Skeletal muscle satellite cell (primary cell): ENCODE results near the gene BRMS1.
"Not testable (repeated sequence)": the region's sequence is repeated elsewhere in the genome, so short reads cannot be mapped to it uniquely, and the experiment has no call there.

Source experiments
- H3K27me3 ChIP-seq: 2 replicates; pipeline ENCODE4 v1.7.0; 2013; ENCODE audit warnings: low read length; ENCODE audit not compliant: control insufficient read depth, insufficient read depth
- H3K36me3 ChIP-seq: 2 replicates; pipeline ENCODE4 v1.7.0; 2013; ENCODE audit warnings: mild to moderate bottlenecking, control low read depth, low read length; ENCODE audit not compliant: insufficient read depth
- H3K4me1 ChIP-seq: 2 replicates; pipeline ENCODE4 v1.7.0; 2013; ENCODE audit warnings: low read length; ENCODE audit not compliant: control insufficient read depth, insufficient read depth
- H3K4me2 ChIP-seq: 2 replicates; pipeline ENCODE4 v1.7.0; 2013; ENCODE audit warnings: mild to moderate bottlenecking, low read length
- H3K4me3 ChIP-seq: 2 replicates; pipeline ENCODE4 v1.7.0; 2013; ENCODE audit warnings: low read length
- H3K9ac ChIP-seq: 2 replicates; pipeline ENCODE4 v1.7.0; 2013; ENCODE audit warnings: mild to moderate bottlenecking, low read depth, low read length, moderate library complexity
- H3K9me3 ChIP-seq: replicated peaks from 2 replicates; pipeline ENCODE4 v1.7.0; 2013; ENCODE audit warnings: mild to moderate bottlenecking, control low read depth, low read length

BRMS1 gene

DNA sequence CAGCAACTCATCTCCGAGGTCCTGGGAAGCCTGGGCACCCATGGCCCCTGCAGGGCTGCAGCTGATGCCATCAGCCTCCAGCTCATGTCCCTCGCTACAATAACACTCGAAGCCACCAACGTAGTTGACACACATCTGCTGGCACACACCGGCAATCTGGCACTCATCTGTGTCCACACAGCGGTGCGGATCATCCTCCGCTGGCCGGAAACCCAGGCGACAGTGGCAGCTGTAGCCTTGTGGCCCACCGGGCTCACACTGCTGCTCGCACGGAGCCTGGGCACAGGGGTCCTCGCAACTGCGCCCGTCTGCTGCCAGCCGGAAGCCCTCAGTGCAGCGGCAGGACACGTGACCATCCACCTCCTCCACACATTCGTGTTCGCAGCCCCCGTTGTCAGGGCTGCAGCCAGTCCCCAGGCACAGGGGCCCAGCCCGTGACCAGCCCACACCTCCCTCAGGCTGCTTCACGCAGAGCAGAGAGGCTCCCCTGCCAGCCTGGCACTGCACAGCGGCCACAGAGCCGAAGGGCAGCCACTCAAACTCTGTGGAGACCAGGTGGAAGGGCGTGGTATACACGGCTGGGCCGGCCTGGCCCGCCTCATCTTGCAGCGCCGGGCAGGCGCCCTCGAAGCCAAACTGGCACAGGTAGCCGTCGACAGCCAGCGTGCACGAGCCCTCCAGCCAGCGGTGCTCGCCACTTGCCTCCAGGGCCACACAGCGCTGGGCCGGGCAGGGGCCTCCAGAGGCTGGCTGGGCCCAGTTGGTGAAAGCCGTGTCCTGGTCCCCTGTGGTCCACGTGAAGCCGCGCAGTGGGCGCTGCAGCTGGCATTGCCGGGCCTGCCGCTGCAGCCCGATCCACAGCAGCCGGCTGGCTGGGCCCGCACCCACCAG is 28.7 kb downstream of the BRMS1 start:
- Histone ChIP-seq H3K4me3 (no peak overlapping the region), H3K27me3 (peaks cover 9% of the 10 kb centered on the region), H3K9ac (no peak overlapping the region), H3K36me3 (no peaks in the 10 kb centered on the region), H3K4me1 (peaks cover 41% of the 10 kb centered on the region), H3K9me3 (no peaks in the 10 kb centered on the region), H3K4me2 (peak overlapping the region; percentile 56)

DNA sequence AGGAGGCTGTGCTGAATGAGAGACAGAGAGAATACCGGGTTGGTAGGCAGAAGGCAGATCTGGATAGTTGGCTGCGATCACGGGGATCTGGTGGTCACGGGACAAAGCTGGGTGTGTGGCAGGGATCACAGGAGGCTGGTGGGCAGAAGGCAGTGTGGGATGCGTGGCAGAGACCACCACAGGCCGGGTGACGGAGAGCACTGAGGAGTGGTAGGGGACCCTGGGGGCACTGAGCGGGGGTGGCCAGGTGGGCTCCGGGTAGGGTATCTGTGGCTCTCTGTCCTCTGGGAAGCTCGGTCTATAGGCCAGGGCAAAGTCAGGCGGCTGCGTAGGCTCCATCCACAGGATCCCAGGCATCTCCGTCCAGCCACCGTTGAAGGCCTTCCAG is 29.4 kb downstream of the BRMS1 start:
- peaks cover 41% of the 10 kb centered on the region for H3K4me1 ChIP-seq
- no peaks in the 10 kb centered on the region for H3K9me3 ChIP-seq
- no peak overlapping the region for H3K4me2 ChIP-seq
- no peak overlapping the region for H3K9ac ChIP-seq
- H3K27me3 ChIP-seq, result peaks cover 9% of the 10 kb centered on the region
- no peak overlapping the region for H3K4me3 ChIP-seq
- H3K36me3 ChIP-seq, result no peaks in the 10 kb centered on the region

DNA sequence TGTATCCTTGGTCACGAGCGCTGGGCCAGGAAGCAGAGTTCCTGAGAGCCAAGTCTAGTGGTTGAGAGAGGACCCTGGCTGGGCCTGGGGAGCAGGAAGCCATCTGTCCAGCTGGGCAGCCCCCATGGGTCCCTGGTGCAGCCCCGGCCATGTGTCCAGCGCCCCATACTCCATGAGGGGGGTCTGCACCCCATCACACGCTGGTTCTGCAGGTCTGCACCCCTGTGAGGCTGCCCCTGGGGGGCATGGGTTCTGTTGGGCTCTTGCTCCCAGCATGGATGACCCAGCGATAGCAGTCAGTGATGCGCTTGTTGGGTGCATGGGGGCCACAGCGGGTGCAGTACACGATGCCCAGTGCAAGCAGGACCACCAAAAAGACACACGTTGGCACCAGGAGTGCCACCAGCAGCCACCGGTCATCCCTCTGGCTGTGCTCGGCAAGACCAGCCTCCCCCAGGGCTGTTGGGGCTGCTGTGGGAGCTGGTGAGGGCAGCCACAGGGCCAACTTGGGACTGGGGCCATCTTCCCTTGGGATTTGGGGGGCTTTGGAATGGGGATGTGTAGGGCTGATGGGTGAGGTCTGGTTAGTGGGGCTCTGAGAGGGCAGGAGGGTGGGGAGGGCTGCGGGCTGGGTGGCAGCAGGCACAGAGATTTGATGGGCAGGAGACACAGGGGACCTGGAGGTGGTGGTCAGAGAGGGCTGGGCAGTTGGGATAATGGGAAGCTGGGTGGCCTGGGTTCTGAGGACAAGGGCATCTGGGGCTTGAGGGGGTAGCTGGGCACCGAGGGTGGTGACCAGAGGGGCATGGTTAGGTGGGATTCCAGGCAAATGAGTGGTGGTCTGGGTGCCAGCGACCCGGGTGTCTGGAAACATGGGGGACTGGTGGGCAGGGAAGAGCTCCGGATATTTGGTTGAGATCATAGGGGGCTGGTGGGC is 30.1 kb downstream of the BRMS1 start:
- H3K4me2 ChIP-seq, result no peak overlapping the region
- H3K4me1 ChIP-seq, result peaks cover 41% of the 10 kb centered on the region
- no peaks in the 10 kb centered on the region for H3K9me3 ChIP-seq
- H3K36me3 ChIP-seq, result no peaks in the 10 kb centered on the region
- no peak overlapping the region for H3K4me3 ChIP-seq
- no peak overlapping the region for H3K9ac ChIP-seq
- peaks cover 11% of the 10 kb centered on the region for H3K27me3 ChIP-seq

DNA sequence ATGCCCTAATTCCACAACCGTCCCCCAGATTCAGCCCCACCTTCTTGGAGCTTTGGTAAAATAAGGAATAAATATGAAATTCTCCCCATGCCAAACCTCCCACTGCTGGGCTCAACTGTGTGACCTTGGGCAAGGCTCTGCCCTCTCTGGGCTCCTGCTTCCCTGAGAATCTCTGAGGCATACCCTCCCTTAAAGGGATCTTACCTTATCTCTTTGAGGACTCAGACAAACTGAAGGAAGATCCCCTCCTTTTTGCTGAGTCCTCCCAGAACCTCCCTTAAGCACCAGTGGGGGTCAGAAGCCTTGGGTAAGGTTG is 30.8 kb downstream of the BRMS1 start:
- no peak overlapping the region for H3K9ac ChIP-seq
- no peaks in the 10 kb centered on the region for H3K9me3 ChIP-seq
- no peak overlapping the region for H3K4me3 ChIP-seq
- H3K4me1 ChIP-seq, result peaks cover 41% of the 10 kb centered on the region
- no peaks in the 10 kb centered on the region for H3K36me3 ChIP-seq
- no peak overlapping the region for H3K4me2 ChIP-seq
- peaks cover 17% of the 10 kb centered on the region for H3K27me3 ChIP-seq

DNA sequence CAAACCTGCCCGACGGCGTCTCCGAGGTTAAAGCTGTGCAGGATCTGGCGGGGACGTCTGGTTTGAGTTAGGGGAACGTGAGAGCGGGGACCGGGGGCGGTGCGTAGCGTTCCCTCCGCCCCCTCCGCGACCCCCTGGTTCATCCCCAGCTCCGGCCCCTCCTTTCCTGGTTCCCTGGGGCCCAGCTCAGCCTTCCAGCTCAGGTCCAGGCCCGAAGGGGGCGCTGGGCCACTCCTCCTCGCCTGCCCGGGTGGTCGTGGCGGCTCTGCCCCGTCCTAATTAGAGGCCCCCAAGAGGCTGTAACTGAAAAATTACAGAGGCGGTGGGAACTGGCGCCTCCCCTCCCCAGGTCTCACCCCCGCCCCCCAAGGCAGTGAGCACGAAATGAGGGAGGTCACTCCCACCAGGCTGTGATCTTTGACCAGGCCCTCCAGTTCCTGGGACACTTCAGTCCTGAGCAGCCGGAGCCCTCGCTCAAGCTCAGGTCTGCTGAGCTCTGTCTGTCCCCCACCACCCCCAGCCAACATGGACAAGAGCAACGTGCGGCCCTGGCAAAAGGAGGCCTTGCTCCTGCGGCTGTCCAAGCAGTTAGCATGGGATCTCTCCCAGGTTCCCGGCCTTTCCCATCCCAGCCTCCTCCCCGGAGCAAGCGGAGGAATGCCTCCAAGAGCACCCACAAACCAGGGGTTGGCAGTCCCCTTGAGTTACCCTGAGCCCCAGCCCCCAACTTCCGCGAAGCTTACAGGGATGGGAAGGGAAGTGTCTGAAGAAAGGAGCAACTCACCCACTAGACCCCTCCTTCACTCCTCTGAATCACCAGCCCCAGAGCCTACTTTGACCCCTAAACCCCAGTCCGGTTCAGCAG is 31.4 kb downstream of the BRMS1 start:
- Histone ChIP-seq H3K9me3 (no peaks in the 10 kb centered on the region), H3K27me3 (peaks cover 20% of the 10 kb centered on the region), H3K9ac (peak overlapping the region; percentile 43), H3K4me2 (peak overlapping the region; percentile 66), H3K36me3 (no peaks in the 10 kb centered on the region), H3K4me1 (peaks cover 35% of the 10 kb centered on the region), H3K4me3 (peak overlapping the region; percentile 38)

DNA sequence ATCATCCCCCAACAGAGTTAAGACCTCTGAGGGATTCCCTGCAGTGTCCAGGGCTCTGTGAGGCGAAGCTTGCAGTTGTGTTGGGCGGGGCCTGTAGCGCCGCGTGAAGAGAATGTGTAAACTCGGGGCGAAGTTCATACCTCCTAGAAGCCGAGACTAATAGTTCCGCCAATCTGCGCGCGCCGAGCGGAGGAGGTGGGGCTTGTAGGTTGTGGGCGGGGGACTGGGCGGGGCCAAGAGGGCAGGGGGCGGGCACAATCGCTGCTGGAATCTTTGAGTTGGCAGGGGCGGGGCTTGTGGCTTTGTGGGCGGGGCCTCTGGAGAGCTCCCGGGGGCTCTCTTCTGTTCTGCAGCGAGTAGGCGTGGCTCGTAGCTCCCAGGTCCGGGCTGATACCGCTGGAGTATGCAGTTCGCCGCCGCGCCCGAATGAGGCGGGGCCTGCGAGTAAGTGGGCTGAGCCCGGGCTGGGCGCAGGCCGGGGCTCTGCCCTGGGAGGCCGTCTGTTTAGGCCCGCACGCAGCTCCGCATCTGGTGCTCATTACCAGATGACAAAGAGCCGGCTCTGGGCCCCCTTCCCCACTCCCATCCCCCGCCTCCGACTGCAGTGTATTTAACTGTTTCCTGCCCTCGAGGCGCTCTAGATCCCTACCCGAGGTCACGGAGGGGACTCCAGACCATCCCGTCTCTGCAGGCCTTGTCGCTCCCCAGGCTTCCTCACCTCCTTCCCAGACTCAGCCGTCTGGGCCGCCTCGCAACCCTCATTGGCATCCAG is 32.2 kb downstream of the BRMS1 start:
- peaks cover 27% of the 10 kb centered on the region for H3K4me1 ChIP-seq
- H3K36me3 ChIP-seq, result no peaks in the 10 kb centered on the region

DNA sequence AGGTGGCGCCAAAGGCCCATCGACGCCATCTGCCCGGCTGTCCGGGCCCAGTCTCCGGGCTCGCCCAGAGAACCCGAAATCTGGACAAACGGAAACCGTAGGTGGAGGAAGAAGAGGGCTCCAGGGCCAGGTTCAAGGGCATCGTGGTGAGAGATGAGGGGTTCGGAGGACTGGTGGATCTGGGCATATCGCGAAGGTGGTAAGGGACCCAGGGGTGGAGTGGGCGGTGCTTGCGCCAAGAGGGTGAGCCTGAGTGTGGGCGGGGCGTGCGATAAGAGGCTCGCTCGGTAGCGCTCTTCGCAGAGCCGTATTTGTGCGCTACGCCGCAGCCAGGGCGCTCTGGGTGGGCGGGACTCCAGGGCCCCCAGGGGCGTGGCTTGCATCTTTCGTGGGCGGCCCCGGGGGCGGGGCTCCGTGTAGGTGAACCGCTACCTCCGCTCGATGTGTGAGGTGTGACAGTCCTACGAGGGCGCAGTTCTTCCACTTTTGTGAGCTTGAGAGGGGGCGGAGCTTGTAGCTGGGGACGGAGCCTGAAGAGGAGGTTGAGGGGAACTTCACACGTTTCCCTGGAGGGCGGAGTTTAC is 32.8 kb downstream of the BRMS1 start:
- Histone ChIP-seq H3K9me3 (no peaks in the 10 kb centered on the region), H3K9ac (peak overlapping the region; percentile 77), H3K4me1 (peaks cover 20% of the 10 kb centered on the region)

More for the DNA sequence above, 32.2 kb downstream of the BRMS1 start:
- Histone ChIP-seq H3K9me3 (no peaks in the 10 kb centered on the region), H3K27me3 (peaks cover 21% of the 10 kb centered on the region), H3K4me3 (peak overlapping the region; percentile 78), H3K9ac (peak overlapping the region; percentile 77), H3K4me2 (peak overlapping the region; percentile 96)

DNA sequence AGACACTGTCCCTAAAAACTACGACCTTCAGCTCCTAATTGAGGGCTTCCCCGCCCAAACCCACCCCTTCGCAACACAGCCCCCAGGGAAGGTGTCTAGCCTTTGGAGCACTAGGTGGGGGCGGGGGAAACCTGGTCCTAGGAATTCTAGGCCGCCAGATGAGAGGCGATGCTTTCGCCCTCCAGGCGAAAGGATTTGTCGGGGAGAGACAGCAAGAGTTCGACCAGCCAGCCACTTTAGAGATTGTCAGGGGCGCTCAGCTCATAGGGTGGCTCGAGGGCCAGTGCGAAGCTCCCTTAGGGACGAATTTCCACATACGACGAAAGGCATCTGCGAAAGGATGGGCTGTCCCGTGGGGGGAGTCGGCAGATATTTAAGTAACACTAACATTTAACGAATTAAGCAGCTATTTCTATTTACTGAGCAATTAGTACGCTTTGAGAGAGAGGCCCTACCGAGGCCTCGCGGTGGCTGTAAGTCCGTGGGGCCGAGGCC is 33.4 kb downstream of the BRMS1 start:
- H3K9me3 ChIP-seq, result no peaks in the 10 kb centered on the region
- no peaks in the 10 kb centered on the region for H3K36me3 ChIP-seq
- peak overlapping the region; percentile 78 for H3K4me3 ChIP-seq
- H3K27me3 ChIP-seq, result peaks cover 27% of the 10 kb centered on the region
- H3K9ac ChIP-seq, result peak overlapping the region; percentile 77
- peak overlapping the region; percentile 96 for H3K4me2 ChIP-seq
- H3K4me1 ChIP-seq, result peaks cover 18% of the 10 kb centered on the region

More for the DNA sequence above, 32.8 kb downstream of the BRMS1 start:
- Histone ChIP-seq H3K4me2 (peak overlapping the region; percentile 96), H3K27me3 (peaks cover 27% of the 10 kb centered on the region), H3K4me3 (peak overlapping the region; percentile 78), H3K36me3 (no peaks in the 10 kb centered on the region)

DNA sequence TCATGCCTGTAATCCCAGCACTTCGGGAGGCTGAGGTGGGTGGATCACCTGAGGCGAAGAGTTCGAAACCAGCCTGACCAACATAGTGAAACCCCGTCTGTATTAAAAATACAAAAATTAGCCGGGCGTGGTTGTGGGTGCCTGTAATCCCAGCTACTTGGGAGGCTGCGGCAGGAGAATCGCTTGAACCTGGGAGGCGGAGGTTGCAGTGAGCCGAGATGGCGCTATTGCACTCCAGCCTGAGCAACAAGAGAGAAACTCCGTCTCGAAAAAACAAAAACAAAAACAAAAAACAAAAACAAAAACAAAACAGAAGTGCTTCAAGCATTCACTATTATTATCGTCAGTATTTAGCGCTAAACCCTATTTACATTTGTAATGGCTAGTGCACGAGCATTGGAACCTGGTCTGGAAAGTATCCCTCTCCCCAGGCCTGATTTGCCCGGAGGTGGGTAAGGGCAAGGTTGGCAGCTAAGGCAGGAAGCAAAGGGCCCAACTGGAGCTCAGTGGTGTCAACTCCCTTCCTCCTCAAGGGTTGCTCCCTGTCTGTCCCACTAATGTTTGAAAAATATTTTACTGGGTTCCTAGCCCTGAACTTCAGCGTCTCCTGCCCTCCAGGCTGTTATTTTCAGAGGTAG is 34.0 kb downstream of the BRMS1 start:
- H3K9me3 ChIP-seq, H3K4me2 ChIP-seq, H3K4me3 ChIP-seq, H3K36me3 ChIP-seq, H3K9ac ChIP-seq: not testable (repeated sequence)
- Histone ChIP-seq H3K4me1 (peaks cover 12% of the 10 kb centered on the region), H3K27me3 (peaks cover 21% of the 10 kb centered on the region)

DNA sequence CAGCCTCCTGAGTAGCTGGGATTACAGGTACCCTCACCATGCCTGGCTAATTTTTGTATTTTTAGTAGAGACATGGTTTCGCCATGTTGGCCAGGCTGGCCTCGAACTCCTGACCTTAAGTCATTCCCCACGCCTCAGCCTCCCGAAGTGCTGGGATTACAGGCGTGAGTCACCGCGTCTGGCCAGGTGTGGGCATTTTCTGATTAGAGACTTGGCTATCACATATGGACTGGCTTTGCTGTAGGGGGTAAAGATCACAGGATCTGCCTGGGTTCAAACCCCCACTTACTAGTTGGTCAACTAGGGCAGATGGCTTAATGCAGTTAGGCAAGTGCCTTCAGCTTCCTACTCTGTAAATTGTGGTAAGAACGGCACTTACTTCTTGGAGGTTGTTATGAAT is 34.6 kb downstream of the BRMS1 start:
- Histone ChIP-seq H3K9me3 (no peaks in the 10 kb centered on the region), H3K9ac (no peak overlapping the region), H3K4me2 (no peak overlapping the region), H3K36me3 (no peaks in the 10 kb centered on the region), H3K4me1 (peaks cover 11% of the 10 kb centered on the region), H3K4me3 (no peak overlapping the region), H3K27me3 (peaks cover 18% of the 10 kb centered on the region)
